GM12878 (cell line): Measurements from ENCODE around the gene KATNA1. TPM values are rescaled to one million over a fixed set of nuclear protein-coding genes. Genes with fewer than 3 reads are reported as not detected.
"Not testable (repeated sequence)": the region's sequence is repeated elsewhere in the genome, so short reads cannot be mapped to it uniquely, and the experiment has no call there.

Experiments used
- ATAC-seq: fragments of 200-7000 bp; cut with Tn5 transposase; 3 replicates; pipeline ENCODE4 v1.9.1; 2020; ENCODE audit warnings: mild to moderate bottlenecking, moderate library complexity
- BruUV-seq: library from RNA; stranded (reverse); fragments of 400-500 nt; replicated peaks from 2 replicates; lab custom pipeline; 2021; lab: Mats Ljungman, UMichigan
- CTCF ChIA-PET: fragments of 300-600 bp; sonication (Branson Sonifier 250); formaldehyde crosslinking; extraction: SDS; loops from one replicate; lab custom pipeline; 2021; ENCODE audit warnings: inconsistent platforms; lab: Yijun Ruan, JAX
- POLR2A ChIA-PET: fragments of 350-600 bp; formaldehyde crosslinking; extraction: SDS; loops from one replicate; lab custom pipeline; 2021; ENCODE audit warnings: inconsistent platforms; lab: Charles Lee
- RAD21 ChIA-PET: fragments of 300-600 bp; sonication (Branson Sonifier 250); formaldehyde crosslinking; loops from one replicate; lab custom pipeline; 2023; ENCODE audit warnings: antibody characterized with exemption; ENCODE audit not compliant: unreplicated experiment; lab: Charles Lee
- SMC1A ChIA-PET: fragments of 300-600 bp; sonication (Branson Sonifier 250); formaldehyde crosslinking; loops from one replicate; lab custom pipeline; 2023; ENCODE audit not compliant: unreplicated experiment, uncharacterized antibody; lab: Charles Lee
- DNase-seq: peaks from one replicate; pipeline ENCODE4 v3.0.0-alpha.2; 2011; ENCODE audit warnings: low read depth, low spot score
- FAIRE-seq: peaks from 3 replicates; lab custom pipeline; 2011; peaks lifted over from hg19 to GRCh38; lab: Jason Lieb, UNC
- H2AFZ ChIP-seq: 2 replicates; pipeline ENCODE4 v1.6.0; 2011; ENCODE audit warnings: low read depth, low read length, control low read depth; ENCODE audit not compliant: control insufficient read depth
- H3K27ac ChIP-seq: 2 replicates; pipeline ENCODE4 v1.5.1; 2011; ENCODE audit warnings: control low read depth; ENCODE audit not compliant: control insufficient read depth, insufficient read depth
- H3K27me3 ChIP-seq, 2 experiments: replicated peaks in 1 of 2; 2 replicates each; pipeline versions ENCODE4 v1.6.0 to v1.6.1; 2011; ENCODE audit warnings: low read length in 1 of 2; ENCODE audit not compliant: control insufficient read depth in 2 of 2, insufficient read depth in 2 of 2
- H3K36me3 ChIP-seq, 2 experiments: 2 replicates each; pipeline ENCODE4 v1.5.1; 2011; ENCODE audit warnings: low read length in 1 of 2; ENCODE audit not compliant: control insufficient read depth in 2 of 2, insufficient read depth in 2 of 2
- H3K4me1 ChIP-seq: 2 replicates; pipeline ENCODE4 v1.6.1; 2011; ENCODE audit warnings: mild to moderate bottlenecking, low read length, moderate library complexity, mixed read lengths; ENCODE audit not compliant: control insufficient read depth, insufficient read depth
- H3K4me2 ChIP-seq: 2 replicates; pipeline ENCODE4 v1.6.0; 2011; ENCODE audit warnings: control low read depth; ENCODE audit not compliant: control insufficient read depth, insufficient read depth
- H3K4me3 ChIP-seq: fragments of 200-600 bp; sonication (generic); 2 replicates; pipeline ENCODE4 v1.5.1; 2016
- H3K79me2 ChIP-seq: 2 replicates; pipeline ENCODE4 v1.6.0; 2011; ENCODE audit warnings: low read length; ENCODE audit not compliant: control insufficient read depth, insufficient read depth
- H3K9ac ChIP-seq: 2 replicates; pipeline ENCODE4 v1.8.0; 2011; ENCODE audit warnings: low read length, control low read depth, mixed read lengths; ENCODE audit not compliant: control insufficient read depth, insufficient read depth
- H3K9me3 ChIP-seq: replicated peaks from 3 replicates; pipeline ENCODE4 v1.5.1; 2011; ENCODE audit warnings: mild to moderate bottlenecking, low read length; ENCODE audit not compliant: control insufficient read depth, insufficient read depth
- H4K20me1 ChIP-seq: 2 replicates; pipeline ENCODE4 v1.6.0; 2011; ENCODE audit not compliant: control insufficient read depth, insufficient read depth
- BMI1 ChIP-seq: fragments of 450-650 bp; IDR thresholded peaks from 2 replicates; pipeline ENCODE4 v1.6.1; 2016; ENCODE audit warnings: mild to moderate bottlenecking, moderate library complexity, borderline replicate concordance
- POLR2AphosphoS2 ChIP-seq: IDR thresholded peaks from 2 replicates; pipeline ENCODE4 v1.6.1; 2011; ENCODE audit warnings: low read depth, mild to moderate bottlenecking, low read length, improper control_type of control experiment, moderate library complexity
- RAD51 ChIP-seq: fragments of 450-650 bp; IDR thresholded peaks from 2 replicates; pipeline ENCODE4 v1.6.1; 2016; ENCODE audit warnings: moderate library complexity, mild to moderate bottlenecking, inconsistent platforms
- ZNF384 ChIP-seq: IDR thresholded peaks from 2 replicates; pipeline ENCODE4 v1.6.1; 2012; ENCODE audit warnings: low read depth, mild to moderate bottlenecking, low read length, improper control_type of control experiment, borderline replicate concordance
- WGBS: methylation state at CpG from one replicate; pipeline ENCODE4 v1.1.6; 2016; ENCODE audit warnings: low lambda C conversion rate; ENCODE audit not compliant: insufficient replicate concordance, insufficient coverage; ENCODE audit errors: missing lambda C conversion rate; 5-methylcytosine and 5-hydroxymethylcytosine counted together
- in situ Hi-C: fragments of 300-500 bp; cut with MboI; formaldehyde crosslinking; loops from 9 replicates; pipeline ENCODE4 v1.14.3; 2018; ENCODE audit warnings: mixed read lengths
- intact Hi-C: fragments of 100-400 bp; cut with micrococcal nuclease; formaldehyde crosslinking; loops from one replicate; pipeline ENCODE4 v1.14.2; 2022; ENCODE audit not compliant: unreplicated experiment
- polyA plus RNA-seq, 11 experiments: library from polyadenylated mRNA; depleted of rRNA in 4 of 11; unstranded in 6 of 11; stranded (reverse) in 5 of 11; fragments of >200 nt; fragmentation: Nextera tagmentation in 4 of 11; fragmentation: Illumina TruSeq in 1 of 11; extraction: Ambion mirVana in 4 of 11; extraction: Trizol in 1 of 11; gene quantifications; 1 replicate in 1 of 11; 2 replicates in 10 of 11; pipeline versions ENCODE4 v1.2.1 to v1.2.3, GENCODE V29; 2011 to 2016; ENCODE audit warnings: inconsistent platforms in 2 of 11, missing spikeins in 2 of 11, low read depth in 1 of 11
- total RNA-seq, 4 experiments: library from RNA; depleted of rRNA in 3 of 4; stranded (reverse); fragments of >200 nt in 3 of 4; fragmentation: Illumina TruSeq in 1 of 4; extraction: Trizol in 1 of 4; gene quantifications; 2 replicates each; pipeline versions ENCODE4 v1.2.1 to v1.2.3, GENCODE V29; 2013 to 2021
- TF ChIP-seq, protein P1 (sequence below): IDR thresholded peaks from 2 replicates; pipeline ENCODE4 v1.6.1; 2011; ENCODE audit warnings: low read depth, low read length, improper control_type of control experiment, borderline replicate concordance
- TF ChIP-seq, protein P2 (sequence below): IDR thresholded peaks from 2 replicates; pipeline ENCODE4 v1.6.1; 2011; ENCODE audit warnings: borderline replicate concordance, low read depth, mild to moderate bottlenecking, moderate library complexity, mixed read lengths, low read length; ENCODE audit not compliant: insufficient read depth; ENCODE audit errors: extremely low read length

KATNA1 gene
- total and polyA plus RNA-seq, 10 of the 15 experiments (the other 5 are each of a cell fraction or from before 2014, with no cell fraction given): 15.4 to 35.3 (median 25.1) TPM

DNA sequence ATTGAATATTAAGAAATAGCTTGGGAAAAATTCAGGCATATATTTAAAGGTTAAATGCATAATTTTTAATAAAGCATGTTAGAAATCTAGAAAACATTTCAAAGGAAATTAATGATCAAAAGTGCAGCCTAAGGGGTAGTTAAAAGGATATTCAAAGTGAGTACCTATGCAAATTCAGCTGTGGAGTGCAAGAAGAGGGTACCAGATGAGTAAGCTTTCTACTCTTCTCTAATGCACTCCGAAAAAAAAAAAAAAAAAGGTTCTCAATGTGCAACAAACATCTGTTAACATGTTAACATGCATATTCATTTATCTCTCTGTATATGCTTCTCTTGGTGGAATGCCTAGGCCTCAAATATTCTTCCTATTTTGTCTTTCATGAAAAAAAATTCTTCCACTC lies 32.0 kb upstream of the KATNA1 start:
- Histone ChIP-seq H3K9me3 (no peaks in the 10 kb centered on the region; the same call in 2 of the 3 replicates), H3K27ac (no peak overlapping the region), H3K27me3 (no peaks in the 10 kb centered on the region), H2AFZ (no peak overlapping the region), H3K79me2 (peaks cover 2% of the 10 kb centered on the region), H4K20me1 (no peaks in the 10 kb centered on the region), H3K36me3 (peaks cover 12 to 19% of the 10 kb centered on the region in 2 experiments), H3K4me1 (0 out of 2 replicates have a peak, but pooled peaks cover 2% of the 10 kb centered on the region), H3K9ac (no peak overlapping the region), H3K4me3 (no peak overlapping the region), H3K4me2 (no peak overlapping the region)
- no peak for TF ChIP-seq POLR2AphosphoS2
- peak; percentile 54; the same call in 1 of the 2 replicates for TF ChIP-seq ZNF384
- no peak for TF ChIP-seq BMI1
- TF ChIP-seq, protein P1, sequence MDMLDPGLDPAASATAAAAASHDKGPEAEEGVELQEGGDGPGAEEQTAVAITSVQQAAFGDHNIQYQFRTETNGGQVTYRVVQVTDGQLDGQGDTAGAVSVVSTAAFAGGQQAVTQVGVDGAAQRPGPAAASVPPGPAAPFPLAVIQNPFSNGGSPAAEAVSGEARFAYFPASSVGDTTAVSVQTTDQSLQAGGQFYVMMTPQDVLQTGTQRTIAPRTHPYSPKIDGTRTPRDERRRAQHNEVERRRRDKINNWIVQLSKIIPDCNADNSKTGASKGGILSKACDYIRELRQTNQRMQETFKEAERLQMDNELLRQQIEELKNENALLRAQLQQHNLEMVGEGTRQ: no peak
- TF ChIP-seq, protein P2, sequence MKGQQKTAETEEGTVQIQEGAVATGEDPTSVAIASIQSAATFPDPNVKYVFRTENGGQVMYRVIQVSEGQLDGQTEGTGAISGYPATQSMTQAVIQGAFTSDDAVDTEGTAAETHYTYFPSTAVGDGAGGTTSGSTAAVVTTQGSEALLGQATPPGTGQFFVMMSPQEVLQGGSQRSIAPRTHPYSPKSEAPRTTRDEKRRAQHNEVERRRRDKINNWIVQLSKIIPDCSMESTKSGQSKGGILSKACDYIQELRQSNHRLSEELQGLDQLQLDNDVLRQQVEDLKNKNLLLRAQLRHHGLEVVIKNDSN: no peak
- no peak for TF ChIP-seq RAD51
- ChIA-PET SMC1A (interaction anchor here (0.8 to 1.1 kb wide), 2 partner anchors 20 to 73 kb away, joined by 4 to 6 read pairs; no protein-coding TSS in a partner anchor), POLR2A (interaction anchor here (0.7 to 1.0 kb wide), 2 partner anchors 38 to 434 kb away, joined by 3 read pairs; no protein-coding TSS in a partner anchor), RAD21 (interaction anchor here (0.6 kb wide), 1 partner anchor 115 kb away, joined by 3 read pairs; no protein-coding TSS in a partner anchor), CTCF (no interaction called here)
- FAIRE-seq (no peak), ATAC-seq (peak; percentile 46; the same call in 1 of the 3 replicates), DNase-seq (no peak)
- no TSS peak for BruUV-seq
- 13% methylated on average over 1 of the region's 1 CpG for WGBS
- intact Hi-C loops: no loop called here
- in situ Hi-C loops: no loop called here

DNA sequence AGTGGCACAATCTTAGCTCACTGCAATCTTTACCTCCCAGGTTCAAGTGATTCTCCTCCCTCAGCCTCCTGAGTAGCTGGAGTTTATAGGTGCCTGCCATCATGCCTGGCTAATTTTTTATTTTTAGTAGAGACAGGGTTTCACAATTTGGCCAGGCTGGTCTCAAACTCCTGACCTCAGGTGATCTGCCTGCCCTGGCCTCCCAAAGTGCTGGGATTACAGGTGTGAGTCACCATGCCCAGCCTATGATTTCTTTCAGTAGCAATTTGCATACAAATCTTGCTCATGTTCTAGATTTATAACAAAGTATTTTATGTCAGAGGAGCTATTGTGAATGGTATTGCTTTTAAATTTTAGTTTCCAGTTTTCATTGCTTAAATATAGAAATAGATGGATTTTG lies 23.8 kb upstream of the KATNA1 start:
- H3K9me3 ChIP-seq, H4K20me1 ChIP-seq, RAD21 ChIA-PET, H3K9ac ChIP-seq, H3K27me3 ChIP-seq, ATAC-seq, in situ Hi-C loops, H3K4me2 ChIP-seq, intact Hi-C loops, SMC1A ChIA-PET, H2AFZ ChIP-seq, FAIRE-seq, H3K4me1 ChIP-seq, H3K4me3 ChIP-seq, DNase-seq, H3K79me2 ChIP-seq, BruUV-seq, H3K27ac ChIP-seq: not testable (repeated sequence)
- ChIA-PET POLR2A (interaction anchor here (0.6 kb wide), 1 partner anchor 122 kb away, joined by 3 read pairs; no protein-coding TSS in a partner anchor), CTCF (interaction anchor here (0.5 to 1.0 kb wide), 2 partner anchors 23 to 646 kb away, joined by 3 read pairs; no protein-coding TSS in a partner anchor)
- peaks cover 4 to 17% of the 10 kb centered on the region in 2 experiments; a peak in 3 of 4 replicates for H3K36me3 ChIP-seq
